GM12872 (cell line): ENCODE results near the gene TANC1.
A peak's percentile ranks its signal among the peaks of the same experiment; 100 is the strongest.

Experiments
- CTCF ChIP-seq: IDR thresholded peaks from 3 replicates; pipeline ENCODE4 v1.5.1; 2011; ENCODE audit warnings: low read depth, mild to moderate bottlenecking, low read length, moderate library complexity; ENCODE audit not compliant: insufficient read depth

TANC1 gene

GRCh38 chr2:159169187-159169586 lies 200.7 kb downstream of the TANC1 start:
- TF ChIP-seq CTCF, result no peak

GRCh38 chr2:159172403-159172802 lies 204.0 kb downstream of the TANC1 start:
- no peak for TF ChIP-seq CTCF

GRCh38 chr2:159174759-159175158 lies 206.3 kb downstream of the TANC1 start:
- no peak for TF ChIP-seq CTCF

GRCh38 chr2:159175182-159175581 lies 206.7 kb downstream of the TANC1 start:
- TF ChIP-seq CTCF, result peak; percentile 32; the same call in 1 of the 3 replicates

GRCh38 chr2:159175927-159176326 lies 207.5 kb downstream of the TANC1 start:
- TF ChIP-seq CTCF, result no peak

- TF ChIP-seq CTCF, result no peak
Measured at GRCh38 chr2:159176555-159176954, 208.1 kb downstream of the TANC1 start.

GRCh38 chr2:159177357-159177756 lies 208.9 kb downstream of the TANC1 start:
- TF ChIP-seq CTCF, result no peak

GRCh38 chr2:159177957-159178356 lies 209.5 kb downstream of the TANC1 start:
- TF ChIP-seq CTCF, result no peak
